A172 (cell line): Measurements from ENCODE around the gene MNX1. TPM values are rescaled to one million over a fixed set of nuclear protein-coding genes. Genes with fewer than 3 reads are reported as not detected.

Experiments used
- DNase-seq: peaks from one replicate; pipeline ENCODE4 v3.0.0-alpha.2; 2015; ENCODE audit warnings: low spot score
- total RNA-seq: library from RNA; depleted of rRNA; stranded (reverse); fragments of >200 nt; shearing (Covaris generic); gene quantifications from 2 replicates; pipeline ENCODE4 v1.2.3, GENCODE V29; 2014; rRNA removed

The MNX1 gene
- total RNA-seq, 1 experiment from 2014 or later = 0.90 TPM

DNA sequence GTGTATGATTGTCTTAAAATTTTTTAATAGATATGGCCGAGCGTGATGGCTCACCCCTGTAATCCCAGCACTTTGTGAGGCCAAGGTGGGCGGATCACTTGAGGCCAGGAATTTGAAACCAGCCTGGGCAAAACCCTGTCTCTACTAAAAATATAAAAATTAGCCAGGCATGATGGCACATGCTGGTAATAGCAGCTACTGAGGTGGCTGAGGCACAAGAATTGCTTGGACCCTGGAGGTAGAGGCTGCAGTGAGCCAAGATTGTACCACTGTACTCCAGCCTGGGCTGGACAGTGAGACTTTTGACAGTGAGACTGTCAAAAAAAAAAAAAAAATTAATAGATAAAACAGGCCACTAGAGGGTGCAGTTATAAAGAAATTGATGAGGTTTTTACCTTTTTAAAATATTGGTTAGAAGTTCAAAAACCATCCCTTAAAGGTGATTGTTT lies 40.5 kb downstream of the MNX1 start:
- DNase-seq = no peak

DNA sequence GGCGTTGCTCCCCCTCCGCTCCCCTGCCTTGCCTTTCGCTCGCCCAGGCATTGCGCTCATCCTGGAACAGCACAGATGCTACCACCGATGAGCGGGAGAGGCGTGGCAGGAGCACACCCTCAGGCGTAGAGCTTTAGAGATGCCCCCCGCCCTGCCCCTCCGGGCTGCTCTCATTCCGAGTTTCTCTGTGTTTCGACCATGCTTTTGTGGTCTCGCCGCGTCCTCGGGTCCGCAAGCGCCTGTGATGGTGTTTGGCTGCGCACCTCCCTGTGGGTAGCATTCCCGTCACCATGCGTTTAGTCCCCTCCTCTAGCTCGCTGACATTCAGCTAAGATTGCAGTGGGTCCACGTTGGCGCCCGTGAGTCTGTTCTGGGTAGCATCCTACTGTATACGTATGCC lies 42.3 kb downstream of the MNX1 start:
- no peak for DNase-seq

DNA sequence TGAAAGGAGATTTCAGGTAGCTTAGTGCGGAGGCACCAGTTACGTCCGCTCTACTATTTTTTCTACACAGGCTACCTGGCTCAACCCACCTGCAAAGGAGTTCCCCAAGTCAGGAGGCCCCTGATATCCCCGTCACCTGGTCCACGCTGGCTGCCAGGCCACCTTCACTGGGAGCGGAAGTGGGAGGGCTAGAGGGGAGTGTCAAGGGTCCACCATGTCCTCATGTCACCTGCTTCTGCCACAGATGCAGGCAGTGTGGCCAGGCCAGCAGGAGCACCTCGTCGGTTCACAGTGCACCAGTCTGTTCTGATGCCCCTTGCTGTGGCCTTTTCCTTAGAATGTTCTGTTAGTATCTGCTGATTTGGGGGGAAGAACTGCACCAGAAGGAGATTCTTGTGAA lies 44.1 kb downstream of the MNX1 start:
- DNase-seq = no peak

DNA sequence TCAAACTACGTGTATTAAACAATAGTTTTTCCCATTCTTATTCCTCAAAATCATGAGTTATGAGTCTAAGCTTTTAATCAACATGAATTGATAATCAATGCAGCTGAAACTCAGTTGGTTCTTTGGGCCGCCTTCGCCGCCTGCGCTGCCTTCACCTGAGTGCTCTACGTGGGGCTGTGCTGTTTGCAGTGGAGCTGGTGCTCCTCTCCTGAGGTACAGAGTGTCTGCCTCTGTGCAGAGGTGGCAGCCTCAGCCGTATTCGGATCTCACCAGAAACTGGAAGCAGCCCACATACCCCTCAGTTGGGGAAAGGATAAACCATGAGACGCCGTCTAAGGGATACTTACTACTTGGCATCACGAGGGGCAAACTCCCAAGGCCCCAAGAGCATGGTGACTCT lies 45.5 kb downstream of the MNX1 start:
- DNase-seq = no peak

DNA sequence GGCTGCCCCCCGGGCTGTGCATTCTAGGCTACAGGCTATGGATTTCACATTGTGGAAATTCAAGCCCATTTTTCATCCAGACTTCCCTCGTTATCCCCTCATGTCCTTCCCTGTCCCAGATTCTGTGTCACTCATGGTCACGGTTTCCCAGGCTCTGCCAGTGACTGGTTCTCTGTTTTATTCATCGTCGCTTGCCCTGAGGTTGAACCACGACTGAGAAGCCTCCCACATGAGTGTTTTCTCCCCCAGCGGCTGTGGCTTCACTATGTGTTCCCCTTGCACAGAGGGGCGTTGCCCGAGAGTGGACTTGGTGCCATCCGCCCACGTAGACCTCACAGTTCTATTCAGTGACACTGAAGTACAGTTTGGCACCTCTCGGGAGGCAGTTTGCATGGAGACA lies 47.0 kb downstream of the MNX1 start:
- no peak for DNase-seq

DNA sequence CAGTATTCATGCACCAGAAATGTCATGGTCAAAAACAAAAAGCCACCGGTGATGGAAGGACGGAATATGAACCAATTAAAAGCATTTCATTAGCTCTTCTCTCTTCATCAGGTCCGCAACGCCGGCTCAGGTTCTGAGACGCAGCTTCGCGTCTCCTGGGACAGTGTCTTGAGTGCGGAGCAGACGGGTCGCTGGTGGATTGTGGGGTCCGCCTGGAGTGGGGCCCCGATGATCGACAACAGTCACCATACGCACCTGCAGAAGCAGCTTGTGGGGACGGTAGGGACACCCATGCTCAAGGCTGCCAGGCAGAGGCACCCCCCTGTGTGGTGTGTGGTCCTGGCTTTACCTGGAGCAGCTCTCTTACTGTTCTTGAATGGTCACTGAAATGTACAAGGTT lies 47.6 kb downstream of the MNX1 start:
- no peak for DNase-seq

DNA sequence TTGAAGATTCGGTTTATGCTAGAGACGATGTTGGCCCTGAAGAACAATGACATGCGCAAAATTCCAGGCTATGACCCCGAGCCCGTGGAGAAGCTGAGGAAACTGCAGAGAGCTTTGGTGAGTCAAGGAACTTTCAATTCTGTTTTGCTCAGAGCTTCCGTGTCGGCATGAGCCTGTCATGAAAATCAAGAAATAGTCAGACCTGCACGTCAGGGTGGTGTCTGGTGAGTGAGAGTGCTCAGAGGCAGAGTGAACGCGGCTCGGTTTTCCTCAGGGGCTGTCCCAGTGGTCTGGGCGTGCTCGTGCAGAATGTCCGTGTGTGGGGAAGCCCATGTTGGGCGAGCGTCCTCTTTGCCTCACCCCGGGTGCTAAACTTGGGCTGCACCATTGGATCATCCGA lies 48.3 kb downstream of the MNX1 start:
- no peak for DNase-seq

DNA sequence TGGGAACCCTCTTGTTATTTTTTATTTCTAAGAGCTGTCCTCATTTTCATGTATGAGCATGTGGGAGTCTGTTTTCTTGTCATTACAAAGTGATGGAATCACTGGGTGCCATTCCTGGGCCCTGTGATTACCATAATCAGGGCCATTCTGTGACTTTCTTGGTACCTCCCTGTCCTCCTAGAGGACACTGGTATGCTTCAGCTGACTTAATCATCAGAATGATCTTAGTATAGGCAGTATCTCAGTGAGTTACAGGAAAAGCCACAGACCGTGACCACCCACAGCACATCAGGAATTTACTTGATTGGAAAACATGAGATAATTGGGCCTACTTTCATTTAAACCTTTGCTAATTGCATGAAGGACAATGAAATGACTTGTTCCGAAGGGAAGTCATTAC lies 53.7 kb downstream of the MNX1 start:
- DNase-seq = no peak

DNA sequence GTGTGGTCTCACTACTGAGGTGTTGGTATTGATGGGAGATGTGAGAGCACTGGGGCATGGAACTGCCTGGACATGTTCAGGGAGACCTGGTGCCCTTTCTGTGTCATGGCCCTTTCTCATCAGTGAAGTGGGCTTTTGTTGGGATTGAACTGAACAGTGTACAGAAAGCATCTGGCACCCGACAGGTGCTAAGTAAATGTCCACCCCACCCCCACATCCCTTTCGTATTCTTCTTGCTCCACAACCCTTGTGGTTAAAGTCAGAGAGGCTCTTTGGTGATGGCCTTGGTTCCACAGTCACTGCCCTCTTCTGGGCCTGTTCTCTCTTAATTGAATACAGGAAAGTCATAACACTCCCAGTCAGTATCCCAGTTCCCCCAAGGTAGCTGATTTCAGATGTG lies 55.5 kb downstream of the MNX1 start:
- DNase-seq = no peak

Other genes with a start within 250 kb of the MNX1 start
- 47.2 and 60.4 TPM in 2 replicates for gene LMBR1, start 117.5 kb downstream of the MNX1 start, total RNA-seq
- gene NOM1, start 61.0 kb downstream of the MNX1 start, total RNA-seq = 8.5 and 15.5 TPM in 2 replicates
- gene UBE3C, start 128.3 kb upstream of the MNX1 start, total RNA-seq = 76.2 and 81.8 TPM in 2 replicates